Duodenal mucosa (tissue), 2 donors: ENCODE results near the gene NCAPD3.
"Not testable (repeated sequence)": the region's sequence is repeated elsewhere in the genome, so short reads cannot be mapped to it uniquely, and the experiment has no call there.

Experiments
- H3K27ac ChIP-seq: one replicate; pipeline ENCODE4 v1.7.0; 2013; ENCODE audit warnings: low read depth, low read length
- H3K27me3 ChIP-seq, 2 donors: one replicate each; pipeline ENCODE4 v1.7.0; 2013; ENCODE audit warnings: low read length in 2 of 2, control low read depth in 1 of 2; ENCODE audit not compliant: insufficient read depth in 2 of 2, control insufficient read depth in 1 of 2
- H3K36me3 ChIP-seq, 2 donors: one replicate each; pipeline ENCODE4 v1.7.0; 2013; ENCODE audit warnings: low read length in 2 of 2, control low read depth in 1 of 2; ENCODE audit not compliant: insufficient read depth in 2 of 2, control insufficient read depth in 1 of 2
- H3K4me1 ChIP-seq, 2 donors: one replicate each; pipeline ENCODE4 v1.7.0; 2013; ENCODE audit warnings: low read length in 2 of 2, control low read depth in 1 of 2; ENCODE audit not compliant: insufficient read depth in 2 of 2, control insufficient read depth in 1 of 2
- H3K4me3 ChIP-seq, 2 donors: one replicate each; pipeline ENCODE4 v1.7.0; 2013; ENCODE audit warnings: low read length in 2 of 2, low read depth in 1 of 2
- H3K9ac ChIP-seq, 2 donors: one replicate each; pipeline ENCODE4 v1.7.0; 2013; ENCODE audit warnings: low read length in 2 of 2, low read depth in 1 of 2
- H3K9me3 ChIP-seq, 2 donors: one replicate each; pipeline ENCODE4 v1.7.0; 2013; ENCODE audit warnings: low read length in 2 of 2, control low read depth in 1 of 2; ENCODE audit not compliant: control insufficient read depth in 1 of 2

The NCAPD3 gene

DNA sequence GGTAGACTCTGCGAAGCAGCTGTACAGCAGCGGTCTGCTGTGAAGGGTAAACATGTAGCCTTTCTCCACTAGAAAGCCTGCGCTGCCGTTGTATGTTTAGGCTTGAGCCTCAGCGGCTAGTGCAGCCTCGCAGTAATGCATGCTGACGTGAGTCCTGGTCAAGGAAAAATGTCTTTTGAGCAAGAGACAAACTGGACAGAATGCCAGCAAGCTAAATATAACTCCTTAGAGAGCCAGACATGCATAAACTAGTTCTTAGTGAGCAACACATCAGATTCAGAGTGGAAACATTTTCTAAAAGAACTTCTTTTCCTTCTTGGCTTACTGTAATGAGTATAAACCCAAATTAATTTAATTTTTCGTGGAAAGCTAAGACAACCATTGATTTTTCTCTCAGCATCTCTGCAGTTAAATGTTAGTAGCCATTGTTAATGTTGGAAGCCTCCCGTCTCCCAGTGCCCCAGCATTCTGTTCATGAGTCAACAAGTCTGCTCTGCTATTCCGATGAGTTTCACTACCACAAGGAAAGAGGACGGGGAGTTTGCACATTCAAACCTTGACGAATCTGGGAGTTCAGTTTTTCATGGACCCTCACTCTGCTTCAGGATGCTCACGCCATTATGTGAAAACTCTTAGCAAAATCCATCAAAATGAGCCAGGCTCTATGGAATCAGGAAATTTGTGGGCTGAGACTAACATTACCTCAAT is 103.5 kb downstream of the NCAPD3 start:
- Histone ChIP-seq H3K4me3 (no peak overlapping the region), H3K36me3 (no peaks in the 10 kb centered on the region), H3K27ac (peak overlapping the region; percentile 41), H3K27me3 (peaks cover 3 to 13% of the 10 kb centered on the region in 2 donors), H3K9ac (no peak overlapping the region), H3K4me1 (no peaks in the 10 kb centered on the region), H3K9me3 (no peaks in the 10 kb centered on the region)

DNA sequence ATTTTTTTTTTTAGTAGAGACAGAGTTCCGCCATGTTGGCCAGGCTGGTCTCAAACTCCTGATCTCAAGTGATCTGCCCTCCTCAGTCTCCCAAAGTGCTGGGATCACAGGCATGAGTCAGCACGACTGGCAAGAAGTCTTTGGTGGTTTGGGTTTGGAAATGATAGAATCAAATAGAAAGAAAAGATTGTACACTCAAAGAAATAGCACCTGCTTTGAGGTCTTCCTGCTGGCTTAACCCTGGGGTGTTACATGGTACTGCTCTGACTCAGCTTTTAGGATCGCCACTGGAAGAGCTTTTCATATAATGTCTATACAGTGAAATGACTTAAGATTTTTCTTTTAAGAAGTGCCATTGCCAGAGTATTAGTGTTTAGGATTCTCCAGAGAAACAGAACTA is 104.7 kb downstream of the NCAPD3 start:
- Histone ChIP-seq H3K4me3 (no peak overlapping the region), H3K27ac (no peak overlapping the region)

DNA sequence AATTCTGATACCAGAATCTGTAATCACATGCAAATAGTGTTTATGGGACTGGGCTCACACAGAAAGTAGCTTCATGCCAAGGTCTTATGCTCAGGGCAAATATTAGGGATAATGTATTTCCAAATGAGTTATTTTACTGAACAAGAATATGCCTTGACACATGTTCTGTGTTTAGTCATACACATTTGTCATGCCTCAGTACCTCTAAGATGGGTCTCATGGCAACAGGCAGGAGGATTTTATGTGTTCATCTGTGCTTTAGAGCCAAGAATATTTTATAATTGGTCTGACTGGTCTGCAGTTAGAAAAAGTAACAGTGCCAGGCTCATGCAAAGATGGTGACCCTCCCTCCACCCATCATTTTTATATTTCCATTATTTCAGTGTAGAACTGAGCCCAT is 105.8 kb downstream of the NCAPD3 start:
- H3K27ac ChIP-seq: no peak overlapping the region
- H3K9ac ChIP-seq: no peak overlapping the region
- no peaks in the 10 kb centered on the region for H3K27me3 ChIP-seq
- no peaks in the 10 kb centered on the region for H3K4me1 ChIP-seq
- H3K4me3 ChIP-seq: no peak overlapping the region
- no peaks in the 10 kb centered on the region for H3K36me3 ChIP-seq
- H3K9me3 ChIP-seq: no peaks in the 10 kb centered on the region

More for the DNA sequence above, 104.7 kb downstream of the NCAPD3 start:
- no peaks in the 10 kb centered on the region for H3K36me3 ChIP-seq
- no peak overlapping the region for H3K9ac ChIP-seq
- peaks cover 0 to 6% of the 10 kb centered on the region in 2 donors for H3K27me3 ChIP-seq
- H3K9me3 ChIP-seq: no peaks in the 10 kb centered on the region
- no peaks in the 10 kb centered on the region for H3K4me1 ChIP-seq

DNA sequence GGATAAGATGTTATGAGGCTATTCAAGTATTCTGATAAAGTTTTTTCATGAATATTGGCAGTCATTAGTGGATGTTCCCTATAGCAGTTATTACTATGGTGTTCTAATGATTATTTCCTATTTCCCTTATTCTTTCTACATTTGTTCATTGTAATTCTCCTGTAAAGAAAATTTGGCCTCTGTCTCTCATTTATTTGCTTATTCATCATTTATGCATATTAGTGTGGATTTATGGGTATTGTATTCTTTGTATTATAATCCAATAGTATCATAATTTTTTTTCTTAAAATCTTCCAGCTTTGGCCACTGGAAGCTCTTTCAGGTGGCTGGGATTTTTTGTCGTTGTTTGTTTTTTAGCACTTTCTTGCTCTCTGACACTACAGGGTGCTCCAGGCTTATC is 107.6 kb downstream of the NCAPD3 start:
- Histone ChIP-seq H3K27ac (no peak overlapping the region), H3K36me3 (no peaks in the 10 kb centered on the region), H3K4me1 (no peaks in the 10 kb centered on the region), H3K9ac (no peak overlapping the region), H3K4me3 (no peak overlapping the region), H3K27me3 (no peaks in the 10 kb centered on the region), H3K9me3 (no peaks in the 10 kb centered on the region)

DNA sequence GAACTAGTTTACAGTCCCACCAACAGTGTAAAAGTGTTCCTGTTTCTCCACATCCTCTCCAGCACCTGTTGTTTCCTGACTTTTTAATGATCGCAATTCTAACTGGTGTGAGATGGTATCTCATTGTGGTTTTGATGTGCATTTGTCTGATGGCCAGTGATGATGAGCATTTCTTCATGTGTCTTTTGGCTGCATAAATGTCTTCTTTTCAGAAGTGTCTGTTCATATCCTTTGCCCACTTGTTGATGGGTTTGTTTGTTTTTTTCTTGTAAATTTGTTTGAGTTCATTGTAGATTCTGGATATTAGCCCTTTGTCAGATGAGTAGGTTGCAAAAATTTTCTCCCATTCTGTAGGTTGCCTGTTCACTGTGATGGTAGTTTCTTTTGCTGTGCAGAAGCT is 110.0 kb downstream of the NCAPD3 start:
- not testable (repeated sequence) for H3K27me3 ChIP-seq, H3K27ac ChIP-seq, H3K9ac ChIP-seq

DNA sequence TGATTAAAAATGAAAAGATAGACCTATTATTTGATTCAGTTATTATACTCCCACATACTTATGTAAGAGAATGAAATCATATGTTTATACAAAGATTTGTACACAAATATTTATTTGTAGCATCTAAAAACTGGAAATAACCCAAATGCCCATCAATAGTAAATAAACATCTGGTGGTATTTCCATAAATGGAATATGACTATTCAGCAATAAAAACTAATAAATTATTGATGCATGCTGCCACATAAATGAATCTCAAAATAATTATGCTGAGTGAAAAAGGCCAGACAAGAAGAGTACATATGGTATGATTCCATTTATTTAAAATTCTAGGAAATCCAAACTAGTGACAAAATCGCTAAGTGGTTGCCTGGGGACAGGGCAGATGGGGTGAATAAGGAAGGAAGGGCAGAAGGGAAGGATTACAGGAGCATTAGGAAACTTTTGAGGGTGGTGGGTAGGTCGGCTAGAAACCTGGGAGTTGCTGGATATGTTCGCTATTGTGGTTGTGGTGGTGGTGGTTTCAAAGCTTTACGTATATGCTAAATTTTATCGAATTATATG is 113.4 kb downstream of the NCAPD3 start:
- H3K27me3 ChIP-seq: no peaks in the 10 kb centered on the region
- no peak overlapping the region for H3K4me3 ChIP-seq
- no peaks in the 10 kb centered on the region for H3K36me3 ChIP-seq
- H3K4me1 ChIP-seq: no peaks in the 10 kb centered on the region
- H3K27ac ChIP-seq: no peak overlapping the region
- H3K9me3 ChIP-seq: peaks cover 0 to 8% of the 10 kb centered on the region in 2 donors
- H3K9ac ChIP-seq: no peak overlapping the region

More for the DNA sequence above, 110.0 kb downstream of the NCAPD3 start:
- H3K36me3 ChIP-seq, H3K4me1 ChIP-seq, H3K9me3 ChIP-seq, H3K4me3 ChIP-seq: not testable (repeated sequence)
